DND-41 (cell line): Measurements from ENCODE around the gene SPAG16.
A peak's percentile ranks its signal among the peaks of the same experiment; 100 is the strongest.

Source experiments
- ATAC-seq: fragments of 200-7000 bp; cut with Tn5 transposase; 3 replicates; pipeline ENCODE4 v1.9.1; 2021; ENCODE audit warnings: low read depth; ENCODE audit not compliant: insufficient read depth
- DNase-seq: peaks from one replicate; pipeline ENCODE4 v3.0.0-alpha.2; 2020
- H2AFZ ChIP-seq: 2 replicates; pipeline ENCODE4 v1.6.0; 2012; ENCODE audit warnings: low read depth, low read length
- H3K27ac ChIP-seq: 2 replicates; pipeline ENCODE4 v1.5.1; 2012; ENCODE audit warnings: low read length, inconsistent platforms
- H3K27me3 ChIP-seq: fragments of 200-600 bp; sonication (generic); 2 replicates; pipeline ENCODE4 v1.6.0; 2012; ENCODE audit warnings: low read length, mild to moderate bottlenecking, inconsistent platforms; ENCODE audit not compliant: insufficient read depth, poor library complexity
- H3K36me3 ChIP-seq: 2 replicates; pipeline ENCODE4 v1.5.1; 2012; ENCODE audit warnings: low read length, inconsistent platforms; ENCODE audit not compliant: insufficient read depth
- H3K4me1 ChIP-seq: 2 replicates; pipeline ENCODE4 v1.5.1; 2012; ENCODE audit warnings: mild to moderate bottlenecking, low read length; ENCODE audit not compliant: insufficient read depth
- H3K4me2 ChIP-seq: 2 replicates; pipeline ENCODE4 v1.6.0; 2012; ENCODE audit warnings: mild to moderate bottlenecking, moderate library complexity, low read length, inconsistent platforms; ENCODE audit not compliant: insufficient read depth
- H3K4me3 ChIP-seq, 2 experiments: fragments of 200-600 bp in 1 of 2; shearing (Covaris generic) in 1 of 2; 2 replicates each; pipeline ENCODE4 v1.5.1; 2012 to 2016; ENCODE audit warnings: inconsistent platforms in 2 of 2, low read length in 2 of 2, mild to moderate bottlenecking in 2 of 2, low read depth in 1 of 2, moderate library complexity in 1 of 2
- H3K79me2 ChIP-seq: 2 replicates; pipeline ENCODE4 v1.6.0; 2012; ENCODE audit warnings: low read length, inconsistent platforms; ENCODE audit not compliant: insufficient read depth
- H3K9ac ChIP-seq: 2 replicates; pipeline ENCODE4 v1.6.0; 2012; ENCODE audit warnings: low read depth, mild to moderate bottlenecking, inconsistent platforms, low read length, moderate library complexity
- H3K9me3 ChIP-seq: 2 replicates; pipeline ENCODE4 v1.5.1; 2012; ENCODE audit warnings: low read length, moderate library complexity, mild to moderate bottlenecking, inconsistent platforms; ENCODE audit not compliant: insufficient read depth, severe bottlenecking
- H4K20me1 ChIP-seq: 2 replicates; pipeline ENCODE4 v1.6.0; 2012; ENCODE audit warnings: low read length; ENCODE audit not compliant: insufficient read depth
- EZH2 ChIP-seq: IDR thresholded peaks from 3 replicates; pipeline ENCODE4 v1.6.1; 2012; ENCODE audit warnings: borderline replicate concordance, low read depth, mild to moderate bottlenecking, moderate library complexity, low read length, inconsistent platforms; ENCODE audit not compliant: severe bottlenecking
- TF ChIP-seq, protein P1 (sequence below): IDR thresholded peaks from 2 replicates; pipeline ENCODE4 v1.5.1; 2012; ENCODE audit warnings: borderline replicate concordance, low read length, moderate library complexity, mild to moderate bottlenecking; ENCODE audit not compliant: poor library complexity, severe bottlenecking; ENCODE audit errors: extremely low read depth

SPAG16 gene

DNA sequence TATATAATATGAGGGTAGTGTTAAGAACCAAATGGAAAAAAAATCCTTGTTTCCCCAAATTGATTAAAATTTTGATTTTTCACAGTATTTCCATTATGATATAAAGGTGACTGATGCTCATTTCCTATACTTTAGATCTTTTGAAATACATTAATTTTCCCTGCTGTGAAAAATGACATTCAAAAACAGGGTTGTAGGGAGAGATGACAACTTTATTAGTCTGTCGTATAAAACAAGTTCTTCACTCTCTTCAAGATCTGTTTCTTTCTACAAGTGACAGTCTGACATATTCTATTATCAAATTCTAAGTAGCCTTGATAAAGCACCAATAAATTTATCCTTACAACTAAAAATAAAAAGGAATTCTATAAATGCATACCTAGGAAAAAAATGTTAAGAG lies 1081.3 kb downstream of the SPAG16 start:
- H3K9ac ChIP-seq: no peak overlapping the region
- no peak overlapping the region for H3K4me2 ChIP-seq
- no peak overlapping the region for H2AFZ ChIP-seq
- no peaks in the 10 kb centered on the region for H3K79me2 ChIP-seq
- no peak for TF ChIP-seq EZH2
- TF ChIP-seq, protein P1, sequence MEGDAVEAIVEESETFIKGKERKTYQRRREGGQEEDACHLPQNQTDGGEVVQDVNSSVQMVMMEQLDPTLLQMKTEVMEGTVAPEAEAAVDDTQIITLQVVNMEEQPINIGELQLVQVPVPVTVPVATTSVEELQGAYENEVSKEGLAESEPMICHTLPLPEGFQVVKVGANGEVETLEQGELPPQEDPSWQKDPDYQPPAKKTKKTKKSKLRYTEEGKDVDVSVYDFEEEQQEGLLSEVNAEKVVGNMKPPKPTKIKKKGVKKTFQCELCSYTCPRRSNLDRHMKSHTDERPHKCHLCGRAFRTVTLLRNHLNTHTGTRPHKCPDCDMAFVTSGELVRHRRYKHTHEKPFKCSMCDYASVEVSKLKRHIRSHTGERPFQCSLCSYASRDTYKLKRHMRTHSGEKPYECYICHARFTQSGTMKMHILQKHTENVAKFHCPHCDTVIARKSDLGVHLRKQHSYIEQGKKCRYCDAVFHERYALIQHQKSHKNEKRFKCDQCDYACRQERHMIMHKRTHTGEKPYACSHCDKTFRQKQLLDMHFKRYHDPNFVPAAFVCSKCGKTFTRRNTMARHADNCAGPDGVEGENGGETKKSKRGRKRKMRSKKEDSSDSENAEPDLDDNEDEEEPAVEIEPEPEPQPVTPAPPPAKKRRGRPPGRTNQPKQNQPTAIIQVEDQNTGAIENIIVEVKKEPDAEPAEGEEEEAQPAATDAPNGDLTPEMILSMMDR: no peak
- no peaks in the 10 kb centered on the region for H3K27me3 ChIP-seq
- H3K27ac ChIP-seq: no peak overlapping the region
- H4K20me1 ChIP-seq: no peaks in the 10 kb centered on the region
- ATAC-seq: no peak
- H3K4me1 ChIP-seq: no peaks in the 10 kb centered on the region
- H3K4me3 ChIP-seq: no peak overlapping the region
- H3K36me3 ChIP-seq: no peaks in the 10 kb centered on the region
- DNase-seq: no peak
- H3K9me3 ChIP-seq: no peaks in the 10 kb centered on the region

DNA sequence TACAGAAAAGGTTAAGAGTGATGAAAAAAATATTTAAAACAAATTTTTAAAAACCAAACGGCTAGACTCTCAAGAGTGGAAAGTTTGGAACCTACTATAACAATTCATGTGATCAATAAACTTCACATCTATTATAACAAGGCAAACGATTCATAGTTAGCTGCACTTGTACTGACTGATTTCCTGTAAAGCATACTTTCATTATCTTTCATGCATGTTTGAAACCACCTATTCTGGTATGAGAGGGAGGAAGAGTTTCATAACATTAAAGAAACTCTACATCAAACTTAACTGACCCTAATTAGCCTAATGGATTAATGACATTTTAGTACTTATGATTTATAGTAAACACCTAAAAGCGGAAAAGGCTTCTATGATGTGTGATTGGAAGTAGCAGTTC lies 1082.9 kb downstream of the SPAG16 start:
- Histone ChIP-seq H3K4me2 (no peak overlapping the region), H3K9ac (no peak overlapping the region), H3K4me1 (no peaks in the 10 kb centered on the region), H2AFZ (no peak overlapping the region), H3K4me3 (no peak overlapping the region), H3K79me2 (no peaks in the 10 kb centered on the region), H3K27me3 (no peaks in the 10 kb centered on the region), H4K20me1 (no peaks in the 10 kb centered on the region), H3K36me3 (no peaks in the 10 kb centered on the region), H3K9me3 (no peaks in the 10 kb centered on the region), H3K27ac (no peak overlapping the region)
- TF ChIP-seq, protein P1: no peak
- no peak for TF ChIP-seq EZH2
- DNase-seq (no peak), ATAC-seq (no peak)

DNA sequence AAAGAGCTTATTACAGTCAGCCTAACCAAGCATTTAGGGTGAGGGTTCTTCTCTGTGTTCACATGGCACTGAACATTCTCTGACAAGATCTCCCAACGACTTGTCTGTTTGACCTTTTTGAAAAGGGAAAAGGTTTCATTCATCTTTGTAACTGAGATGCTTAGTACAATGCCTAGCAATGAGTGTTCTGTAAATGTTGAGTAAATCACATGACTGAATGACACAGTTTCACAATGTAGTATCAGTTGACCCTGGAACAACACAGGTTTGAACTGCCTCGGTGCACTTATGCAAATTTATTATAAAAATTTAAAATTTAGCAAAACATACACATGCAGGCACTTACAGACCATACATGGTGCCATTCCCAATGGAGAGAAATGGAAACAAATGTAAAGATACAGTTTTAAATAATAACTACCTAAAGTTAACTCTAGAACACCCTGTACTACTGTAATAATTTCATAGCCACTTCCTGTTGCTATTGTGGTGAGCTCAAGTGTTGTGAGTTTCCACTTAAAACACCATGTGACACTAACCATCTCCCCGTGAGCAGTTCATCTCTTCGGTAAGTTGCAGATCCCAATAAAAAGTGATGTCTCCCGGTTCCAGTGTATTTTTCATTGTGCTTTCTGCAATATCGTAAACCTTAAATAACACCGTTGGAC lies 1092.5 kb downstream of the SPAG16 start:
- H3K27me3 ChIP-seq: no peaks in the 10 kb centered on the region
- no peaks in the 10 kb centered on the region for H3K9me3 ChIP-seq
- H3K79me2 ChIP-seq: no peaks in the 10 kb centered on the region
- no peaks in the 10 kb centered on the region for H4K20me1 ChIP-seq
- H3K4me2 ChIP-seq: no peak overlapping the region
- DNase-seq (no peak), ATAC-seq (peak; percentile 62; the same call in 1 of the 3 replicates)
- no peak overlapping the region for H3K9ac ChIP-seq
- peaks cover 13% of the 10 kb centered on the region for H3K4me1 ChIP-seq
- TF ChIP-seq, protein P1: no peak
- no peak for TF ChIP-seq EZH2
- H3K27ac ChIP-seq: peak overlapping the region; percentile 21; the same call in 1 of the 2 replicates
- H3K4me3 ChIP-seq: no peak overlapping the region
- H2AFZ ChIP-seq: 0 out of 2 replicates have a peak overlapping the region, but pooled peaks have one; percentile 30
- no peaks in the 10 kb centered on the region for H3K36me3 ChIP-seq

DNA sequence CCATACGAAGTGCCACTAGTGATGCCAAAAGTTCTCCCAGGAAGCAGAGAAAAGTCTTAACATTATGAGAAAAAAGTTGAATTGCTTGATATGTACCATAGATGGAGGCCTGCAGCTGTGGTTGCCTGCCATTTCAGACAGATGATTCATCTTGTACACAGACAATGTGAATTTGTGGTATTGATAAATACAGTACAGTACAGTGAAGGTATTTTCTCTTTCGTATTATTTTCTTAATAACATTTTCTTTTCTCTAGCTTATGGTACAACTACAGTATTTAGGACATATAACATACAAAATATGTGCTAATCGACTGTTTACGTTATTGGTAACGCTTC lies 1093.0 kb downstream of the SPAG16 start:
- Histone ChIP-seq H4K20me1 (no peaks in the 10 kb centered on the region), H3K4me2 (no peak overlapping the region), H3K27me3 (no peaks in the 10 kb centered on the region), H3K79me2 (no peaks in the 10 kb centered on the region), H2AFZ (0 out of 2 replicates have a peak overlapping the region, but pooled peaks have one; percentile 30), H3K9me3 (no peaks in the 10 kb centered on the region), H3K9ac (no peak overlapping the region), H3K27ac (peak overlapping the region; percentile 21; the same call in 1 of the 2 replicates), H3K4me3 (no peak overlapping the region), H3K36me3 (no peaks in the 10 kb centered on the region), H3K4me1 (peaks cover 13% of the 10 kb centered on the region)
- no peak for TF ChIP-seq EZH2
- TF ChIP-seq, protein P1: no peak
- no peak; the same call in 2 of the 3 replicates for ATAC-seq
- DNase-seq: no peak
